HepG2 (cell line): ENCODE results near the gene LGALS3. TPM values are rescaled to one million over a fixed set of nuclear protein-coding genes. Genes with fewer than 3 reads are reported as not detected.

Experiments
- ATRX ChIP-seq: sonication (generic); formaldehyde crosslinking; IDR thresholded peaks from 2 replicates; pipeline ENCODE4 v1.4.0; 2020; ENCODE audit warnings: missing genetic modification reagents, borderline replicate concordance
- BHLHE40 ChIP-seq: IDR thresholded peaks from 2 replicates; pipeline ENCODE4 v1.6.1; 2011; ENCODE audit warnings: low read length, improper control_type of control experiment
- DNMT1 ChIP-seq: sonication (generic); formaldehyde crosslinking; IDR thresholded peaks from 2 replicates; pipeline ENCODE4 v1.5.1; 2020; ENCODE audit warnings: mild to moderate bottlenecking, missing genetic modification reagents
- HIVEP1 ChIP-seq: sonication (generic); formaldehyde crosslinking; IDR thresholded peaks from 2 replicates; pipeline ENCODE4 v1.4.0; 2020; ENCODE audit warnings: mild to moderate bottlenecking, missing genetic modification reagents
- IRX3 ChIP-seq: sonication (generic); formaldehyde crosslinking; IDR thresholded peaks from 2 replicates; pipeline ENCODE4 v1.8.1; 2023; ENCODE audit warnings: mild to moderate bottlenecking, low read depth, missing genetic modification reagents, borderline replicate concordance
- MAFK ChIP-seq, 2 experiments: IDR thresholded peaks in 1 of 2; conservative IDR thresholded peaks in 1 of 2; 2 replicates each; pipeline ENCODE4 v1.6.1; 2011; ENCODE audit warnings: improper control_type of control experiment in 2 of 2, low read length in 2 of 2
- MTERF4 ChIP-seq: sonication (generic); formaldehyde crosslinking; IDR thresholded peaks from 2 replicates; pipeline ENCODE4 v1.8.0; 2023; ENCODE audit warnings: mild to moderate bottlenecking, missing genetic modification reagents
- NR2F6 ChIP-seq, 2 experiments: IDR thresholded peaks; 2 replicates each; pipeline ENCODE4 v1.6.1; 2016; ENCODE audit warnings: antibody characterized with exemption in 1 of 2, mild to moderate bottlenecking in 1 of 2
- PTBP1 ChIP-seq: fragments of 200-400 bp; formaldehyde crosslinking; IDR thresholded peaks from 2 replicates; pipeline ENCODE4 v1.6.1; 2018; ENCODE audit warnings: low read length, low read depth; ENCODE audit not compliant: poor library complexity, severe bottlenecking
- RCOR2 ChIP-seq: IDR thresholded peaks from 2 replicates; pipeline ENCODE4 v1.6.1; 2016; ENCODE audit warnings: missing biosample characterization, missing genetic modification reagents
- REST ChIP-seq, 2 experiments: IDR thresholded peaks; 2 replicates each; pipeline ENCODE4 v1.6.1; 2011 to 2012; ENCODE audit warnings: low read length in 2 of 2, borderline replicate concordance in 1 of 2, low read depth in 1 of 2, mild to moderate bottlenecking in 1 of 2, moderate library complexity in 1 of 2
- RXRA ChIP-seq: sonication (generic); formaldehyde crosslinking; IDR thresholded peaks from 2 replicates; pipeline ENCODE4 v1.5.1; 2020; ENCODE audit warnings: missing genetic modification reagents
- SOX5 ChIP-seq: IDR thresholded peaks from 2 replicates; pipeline ENCODE4 v1.6.1; 2016; ENCODE audit warnings: borderline replicate concordance
- ZNF274 ChIP-seq: sonication (generic); formaldehyde crosslinking; IDR thresholded peaks from 2 replicates; pipeline ENCODE4 v1.5.1; 2020; ENCODE audit warnings: mild to moderate bottlenecking, missing genetic modification reagents
- ZNF382 ChIP-seq: sonication (generic); formaldehyde crosslinking; IDR thresholded peaks from 2 replicates; pipeline ENCODE4 v1.5.0; 2020; ENCODE audit warnings: missing genetic modification reagents, mild to moderate bottlenecking, borderline replicate concordance
- ZNF460 ChIP-seq: sonication (generic); formaldehyde crosslinking; IDR thresholded peaks from 2 replicates; pipeline ENCODE4 v1.5.1; 2020; ENCODE audit warnings: missing genetic modification reagents, mild to moderate bottlenecking, borderline replicate concordance
- ZNF546 ChIP-seq: sonication (generic); formaldehyde crosslinking; conservative IDR thresholded peaks from 2 replicates; pipeline ENCODE4 v1.8.1; 2023; ENCODE audit warnings: mild to moderate bottlenecking, missing genetic modification reagents
- polyA plus RNA-seq, 8 experiments: library from polyadenylated mRNA; depleted of rRNA in 3 of 8; stranded (reverse) in 7 of 8; unstranded in 1 of 8; fragments of >200 nt; fragmentation: Illumina TruSeq in 4 of 8; extraction: Trizol in 4 of 8; gene quantifications; 2 replicates each; pipeline versions ENCODE4 v1.2.1 to v1.2.3, GENCODE V29; 2011 to 2016; ENCODE audit warnings: low read depth in 4 of 8, missing spikeins in 1 of 8, mixed read lengths in 1 of 8; ENCODE audit not compliant: insufficient read depth in 1 of 8
- total RNA-seq, 5 experiments: library from RNA; depleted of rRNA; stranded (reverse); fragments of >200 nt; fragmentation: Illumina TruSeq; extraction: Trizol; gene quantifications; 2 replicates each; pipeline ENCODE4 v1.2.3, GENCODE V29; 2016; ENCODE audit warnings: low read depth in 1 of 5
- TF ChIP-seq, protein P1 (sequence below): sonication (generic); formaldehyde crosslinking; IDR thresholded peaks from 2 replicates; pipeline ENCODE4 v1.4.0; 2020; ENCODE audit warnings: missing genetic modification reagents
- TF ChIP-seq, protein P2 (sequence below): sonication (generic); formaldehyde crosslinking; IDR thresholded peaks from 2 replicates; pipeline ENCODE4 v1.8.0; 2022; ENCODE audit warnings: mild to moderate bottlenecking, missing genetic modification reagents, moderate library complexity

The LGALS3 gene
- total and polyA plus RNA-seq, 2 of the 13 experiments (the other 11 are each of a cell fraction or from before 2014, with no cell fraction given): 5.0 to 97.4 TPM

- TF ChIP-seq HIVEP1 (peak; percentile 81; the same call in 1 of the 2 replicates), NR2F6 (IDR thresholded peaks at IDR 0.05) (peak; percentile 70; the same call in 1 of the 2 replicates), NR2F6 (CRISPR knock-in tag; IDR thresholded peaks at IDR 0.05) (peak; percentile 88), IRX3 (CRISPR knock-in tag) (no peak), SOX5 (CRISPR knock-in tag) (peak; percentile 76; the same call in 1 of the 2 replicates), BHLHE40 (no peak), ZNF382 (CRISPR knock-in tag) (no peak), MTERF4 (CRISPR knock-in tag) (no peak), MAFK (conservative IDR thresholded peaks at IDR 0.05 in 1 of 2, IDR thresholded peaks at IDR 0.05 in 1 of 2; ENCODE audit: low read length in 2 of 2) (0 out of 4 replicates have a peak, but pooled peaks of 1 of the 2 experiments have one; percentile 23), DNMT1 (CRISPR knock-in tag) (no peak), PTBP1 (no peak), ZNF274 (CRISPR knock-in tag) (peak; percentile 49; the same call in 1 of the 2 replicates), RXRA (CRISPR knock-in tag) (peak; percentile 88), ATRX (no peak), ZNF460 (CRISPR knock-in tag) (no peak), ZNF546 (CRISPR knock-in tag) (no peak), RCOR2 (no peak), REST (IDR thresholded peaks at IDR 0.05; ENCODE audit: borderline replicate concordance in 1 of 2, low read depth in 1 of 2, low read length in 2 of 2) (peak in 1 of 2 experiments; percentile 40; a peak in 1 of 4 replicates)
- TF ChIP-seq, protein P1, sequence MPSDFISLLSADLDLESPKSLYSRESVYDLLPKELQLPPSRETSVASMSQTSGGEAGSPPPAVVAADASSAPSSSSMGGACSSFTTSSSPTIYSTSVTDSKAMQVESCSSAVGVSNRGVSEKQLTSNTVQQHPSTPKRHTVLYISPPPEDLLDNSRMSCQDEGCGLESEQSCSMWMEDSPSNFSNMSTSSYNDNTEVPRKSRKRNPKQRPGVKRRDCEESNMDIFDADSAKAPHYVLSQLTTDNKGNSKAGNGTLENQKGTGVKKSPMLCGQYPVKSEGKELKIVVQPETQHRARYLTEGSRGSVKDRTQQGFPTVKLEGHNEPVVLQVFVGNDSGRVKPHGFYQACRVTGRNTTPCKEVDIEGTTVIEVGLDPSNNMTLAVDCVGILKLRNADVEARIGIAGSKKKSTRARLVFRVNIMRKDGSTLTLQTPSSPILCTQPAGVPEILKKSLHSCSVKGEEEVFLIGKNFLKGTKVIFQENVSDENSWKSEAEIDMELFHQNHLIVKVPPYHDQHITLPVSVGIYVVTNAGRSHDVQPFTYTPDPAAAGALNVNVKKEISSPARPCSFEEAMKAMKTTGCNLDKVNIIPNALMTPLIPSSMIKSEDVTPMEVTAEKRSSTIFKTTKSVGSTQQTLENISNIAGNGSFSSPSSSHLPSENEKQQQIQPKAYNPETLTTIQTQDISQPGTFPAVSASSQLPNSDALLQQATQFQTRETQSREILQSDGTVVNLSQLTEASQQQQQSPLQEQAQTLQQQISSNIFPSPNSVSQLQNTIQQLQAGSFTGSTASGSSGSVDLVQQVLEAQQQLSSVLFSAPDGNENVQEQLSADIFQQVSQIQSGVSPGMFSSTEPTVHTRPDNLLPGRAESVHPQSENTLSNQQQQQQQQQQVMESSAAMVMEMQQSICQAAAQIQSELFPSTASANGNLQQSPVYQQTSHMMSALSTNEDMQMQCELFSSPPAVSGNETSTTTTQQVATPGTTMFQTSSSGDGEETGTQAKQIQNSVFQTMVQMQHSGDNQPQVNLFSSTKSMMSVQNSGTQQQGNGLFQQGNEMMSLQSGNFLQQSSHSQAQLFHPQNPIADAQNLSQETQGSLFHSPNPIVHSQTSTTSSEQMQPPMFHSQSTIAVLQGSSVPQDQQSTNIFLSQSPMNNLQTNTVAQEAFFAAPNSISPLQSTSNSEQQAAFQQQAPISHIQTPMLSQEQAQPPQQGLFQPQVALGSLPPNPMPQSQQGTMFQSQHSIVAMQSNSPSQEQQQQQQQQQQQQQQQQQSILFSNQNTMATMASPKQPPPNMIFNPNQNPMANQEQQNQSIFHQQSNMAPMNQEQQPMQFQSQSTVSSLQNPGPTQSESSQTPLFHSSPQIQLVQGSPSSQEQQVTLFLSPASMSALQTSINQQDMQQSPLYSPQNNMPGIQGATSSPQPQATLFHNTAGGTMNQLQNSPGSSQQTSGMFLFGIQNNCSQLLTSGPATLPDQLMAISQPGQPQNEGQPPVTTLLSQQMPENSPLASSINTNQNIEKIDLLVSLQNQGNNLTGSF (CRISPR knock-in tag): 0 out of 2 replicates have a peak, but pooled peaks have one; percentile 24
- TF ChIP-seq, protein P2, sequence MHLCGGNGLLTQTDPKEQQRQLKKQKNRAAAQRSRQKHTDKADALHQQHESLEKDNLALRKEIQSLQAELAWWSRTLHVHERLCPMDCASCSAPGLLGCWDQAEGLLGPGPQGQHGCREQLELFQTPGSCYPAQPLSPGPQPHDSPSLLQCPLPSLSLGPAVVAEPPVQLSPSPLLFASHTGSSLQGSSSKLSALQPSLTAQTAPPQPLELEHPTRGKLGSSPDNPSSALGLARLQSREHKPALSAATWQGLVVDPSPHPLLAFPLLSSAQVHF (CRISPR knock-in tag): no peak
Observed at GRCh38 chr14:55103005-55103640, 25.9 kb upstream of the LGALS3 start (continued).
